Measurements from ENCODE around the gene CHTOP. TPM values are rescaled to one million over a fixed set of nuclear protein-coding genes. Genes with fewer than 3 reads are reported as not detected.

Gene CHTOP
- total and polyA plus RNA-seq, 2 experiments from 2014 or later: 73.4 to 97.8 TPM

DNA sequence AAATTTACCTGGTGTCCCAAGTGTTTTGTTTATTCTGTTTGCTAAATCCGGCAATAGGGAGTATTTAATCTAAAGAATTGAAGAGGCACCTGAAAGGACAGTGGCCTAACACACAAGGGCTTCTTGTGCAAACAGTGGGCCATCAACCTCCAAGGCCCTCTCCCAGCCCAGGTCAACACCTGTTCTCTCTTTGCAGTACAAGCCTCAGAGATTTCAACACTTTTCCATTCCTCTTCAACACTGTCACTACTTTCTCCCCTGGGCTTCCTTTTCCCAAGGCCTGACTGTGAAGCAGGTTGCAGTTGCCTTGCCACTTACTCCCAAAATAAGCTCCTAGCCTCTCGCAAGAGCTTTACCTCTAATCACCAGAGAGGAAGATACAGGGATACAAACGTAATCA is 21.5 kb downstream of the CHTOP start:
- peaks cover 8% of the 10 kb centered on the region for H3K4me1 ChIP-seq (ENCODE audit: insufficient read depth)
- Mint-ChIP-seq H3K36me3 (ENCODE audit: low read depth) (peaks cover 4% of the 10 kb centered on the region; the same call in 2 of the 3 replicates), H3K9me3 (no peaks in the 10 kb centered on the region), H3K27me3 (ENCODE audit: insufficient read depth, low read depth, poor library complexity) (peaks cover 7% of the 10 kb centered on the region), H3K27ac (no peak overlapping the region), H3K4me3 (no peak overlapping the region), H3K4me1 (peaks cover 7% of the 10 kb centered on the region)
- no peak for TF ChIP-seq POLR2AphosphoS5 (IDR thresholded peaks at IDR 0.05; ENCODE audit: low read depth)
- no peak for TF ChIP-seq JUNB (IDR thresholded peaks at IDR 0.05; ENCODE audit: unreplicated experiment)
- no peak for TF ChIP-seq CREB1 (CRISPR knock-in tag; IDR thresholded peaks at IDR 0.05; ENCODE audit: low read depth)
- TF ChIP-seq, protein P1, sequence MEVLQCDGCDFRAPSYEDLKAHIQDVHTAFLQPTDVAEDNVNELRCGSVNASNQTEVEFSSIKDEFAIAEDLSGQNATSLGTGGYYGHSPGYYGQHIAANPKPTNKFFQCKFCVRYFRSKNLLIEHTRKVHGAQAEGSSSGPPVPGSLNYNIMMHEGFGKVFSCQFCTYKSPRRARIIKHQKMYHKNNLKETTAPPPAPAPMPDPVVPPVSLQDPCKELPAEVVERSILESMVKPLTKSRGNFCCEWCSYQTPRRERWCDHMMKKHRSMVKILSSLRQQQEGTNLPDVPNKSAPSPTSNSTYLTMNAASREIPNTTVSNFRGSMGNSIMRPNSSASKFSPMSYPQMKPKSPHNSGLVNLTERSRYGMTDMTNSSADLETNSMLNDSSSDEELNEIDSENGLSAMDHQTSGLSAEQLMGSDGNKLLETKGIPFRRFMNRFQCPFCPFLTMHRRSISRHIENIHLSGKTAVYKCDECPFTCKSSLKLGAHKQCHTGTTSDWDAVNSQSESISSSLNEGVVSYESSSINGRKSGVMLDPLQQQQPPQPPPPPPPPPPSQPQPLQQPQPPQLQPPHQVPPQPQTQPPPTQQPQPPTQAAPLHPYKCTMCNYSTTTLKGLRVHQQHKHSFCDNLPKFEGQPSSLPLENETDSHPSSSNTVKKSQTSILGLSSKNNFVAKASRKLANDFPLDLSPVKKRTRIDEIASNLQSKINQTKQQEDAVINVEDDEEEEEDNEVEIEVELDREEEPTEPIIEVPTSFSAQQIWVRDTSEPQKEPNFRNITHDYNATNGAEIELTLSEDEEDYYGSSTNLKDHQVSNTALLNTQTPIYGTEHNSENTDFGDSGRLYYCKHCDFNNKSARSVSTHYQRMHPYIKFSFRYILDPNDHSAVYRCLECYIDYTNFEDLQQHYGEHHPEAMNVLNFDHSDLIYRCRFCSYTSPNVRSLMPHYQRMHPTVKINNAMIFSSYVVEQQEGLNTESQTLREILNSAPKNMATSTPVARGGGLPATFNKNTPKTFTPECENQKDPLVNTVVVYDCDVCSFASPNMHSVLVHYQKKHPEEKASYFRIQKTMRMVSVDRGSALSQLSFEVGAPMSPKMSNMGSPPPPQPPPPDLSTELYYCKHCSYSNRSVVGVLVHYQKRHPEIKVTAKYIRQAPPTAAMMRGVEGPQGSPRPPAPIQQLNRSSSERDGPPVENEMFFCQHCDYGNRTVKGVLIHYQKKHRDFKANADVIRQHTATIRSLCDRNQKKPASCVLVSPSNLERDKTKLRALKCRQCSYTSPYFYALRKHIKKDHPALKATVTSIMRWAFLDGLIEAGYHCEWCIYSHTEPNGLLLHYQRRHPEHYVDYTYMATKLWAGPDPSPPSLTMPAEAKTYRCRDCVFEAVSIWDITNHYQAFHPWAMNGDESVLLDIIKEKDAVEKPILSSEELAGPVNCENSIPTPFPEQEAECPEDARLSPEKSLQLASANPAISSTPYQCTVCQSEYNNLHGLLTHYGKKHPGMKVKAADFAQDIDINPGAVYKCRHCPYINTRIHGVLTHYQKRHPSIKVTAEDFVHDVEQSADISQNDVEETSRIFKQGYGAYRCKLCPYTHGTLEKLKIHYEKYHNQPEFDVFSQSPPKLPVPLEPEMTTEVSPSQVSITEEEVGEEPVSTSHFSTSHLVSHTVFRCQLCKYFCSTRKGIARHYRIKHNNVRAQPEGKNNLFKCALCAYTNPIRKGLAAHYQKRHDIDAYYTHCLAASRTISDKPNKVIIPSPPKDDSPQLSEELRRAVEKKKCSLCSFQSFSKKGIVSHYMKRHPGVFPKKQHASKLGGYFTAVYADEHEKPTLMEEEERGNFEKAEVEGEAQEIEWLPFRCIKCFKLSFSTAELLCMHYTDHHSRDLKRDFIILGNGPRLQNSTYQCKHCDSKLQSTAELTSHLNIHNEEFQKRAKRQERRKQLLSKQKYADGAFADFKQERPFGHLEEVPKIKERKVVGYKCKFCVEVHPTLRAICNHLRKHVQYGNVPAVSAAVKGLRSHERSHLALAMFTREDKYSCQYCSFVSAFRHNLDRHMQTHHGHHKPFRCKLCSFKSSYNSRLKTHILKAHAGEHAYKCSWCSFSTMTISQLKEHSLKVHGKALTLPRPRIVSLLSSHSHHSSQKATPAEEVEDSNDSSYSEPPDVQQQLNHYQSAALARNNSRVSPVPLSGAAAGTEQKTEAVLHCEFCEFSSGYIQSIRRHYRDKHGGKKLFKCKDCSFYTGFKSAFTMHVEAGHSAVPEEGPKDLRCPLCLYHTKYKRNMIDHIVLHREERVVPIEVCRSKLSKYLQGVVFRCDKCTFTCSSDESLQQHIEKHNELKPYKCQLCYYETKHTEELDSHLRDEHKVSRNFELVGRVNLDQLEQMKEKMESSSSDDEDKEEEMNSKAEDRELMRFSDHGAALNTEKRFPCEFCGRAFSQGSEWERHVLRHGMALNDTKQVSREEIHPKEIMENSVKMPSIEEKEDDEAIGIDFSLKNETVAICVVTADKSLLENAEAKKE (CRISPR knock-in tag; IDR thresholded peaks at IDR 0.05): no peak
- TF ChIP-seq, protein P2, sequence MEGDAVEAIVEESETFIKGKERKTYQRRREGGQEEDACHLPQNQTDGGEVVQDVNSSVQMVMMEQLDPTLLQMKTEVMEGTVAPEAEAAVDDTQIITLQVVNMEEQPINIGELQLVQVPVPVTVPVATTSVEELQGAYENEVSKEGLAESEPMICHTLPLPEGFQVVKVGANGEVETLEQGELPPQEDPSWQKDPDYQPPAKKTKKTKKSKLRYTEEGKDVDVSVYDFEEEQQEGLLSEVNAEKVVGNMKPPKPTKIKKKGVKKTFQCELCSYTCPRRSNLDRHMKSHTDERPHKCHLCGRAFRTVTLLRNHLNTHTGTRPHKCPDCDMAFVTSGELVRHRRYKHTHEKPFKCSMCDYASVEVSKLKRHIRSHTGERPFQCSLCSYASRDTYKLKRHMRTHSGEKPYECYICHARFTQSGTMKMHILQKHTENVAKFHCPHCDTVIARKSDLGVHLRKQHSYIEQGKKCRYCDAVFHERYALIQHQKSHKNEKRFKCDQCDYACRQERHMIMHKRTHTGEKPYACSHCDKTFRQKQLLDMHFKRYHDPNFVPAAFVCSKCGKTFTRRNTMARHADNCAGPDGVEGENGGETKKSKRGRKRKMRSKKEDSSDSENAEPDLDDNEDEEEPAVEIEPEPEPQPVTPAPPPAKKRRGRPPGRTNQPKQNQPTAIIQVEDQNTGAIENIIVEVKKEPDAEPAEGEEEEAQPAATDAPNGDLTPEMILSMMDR (conservative IDR thresholded peaks at IDR 0.05; ENCODE audit: low read depth in 2 of 2): no peak
- TF ChIP-seq, protein P3, sequence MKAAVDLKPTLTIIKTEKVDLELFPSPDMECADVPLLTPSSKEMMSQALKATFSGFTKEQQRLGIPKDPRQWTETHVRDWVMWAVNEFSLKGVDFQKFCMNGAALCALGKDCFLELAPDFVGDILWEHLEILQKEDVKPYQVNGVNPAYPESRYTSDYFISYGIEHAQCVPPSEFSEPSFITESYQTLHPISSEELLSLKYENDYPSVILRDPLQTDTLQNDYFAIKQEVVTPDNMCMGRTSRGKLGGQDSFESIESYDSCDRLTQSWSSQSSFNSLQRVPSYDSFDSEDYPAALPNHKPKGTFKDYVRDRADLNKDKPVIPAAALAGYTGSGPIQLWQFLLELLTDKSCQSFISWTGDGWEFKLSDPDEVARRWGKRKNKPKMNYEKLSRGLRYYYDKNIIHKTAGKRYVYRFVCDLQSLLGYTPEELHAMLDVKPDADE (IDR thresholded peaks at IDR 0.05): no peak
- no peak for TF ChIP-seq ZNF114 (CRISPR knock-in tag; IDR thresholded peaks at IDR 0.05)
- TF ChIP-seq EZH2phosphoT487 (IDR thresholded peaks at IDR 0.05; ENCODE audit: unreplicated experiment): no peak
- TF ChIP-seq NANOG (IDR thresholded peaks at IDR 0.05; ENCODE audit: borderline replicate concordance): no peak
- no peak for TF ChIP-seq ZNF331 (CRISPR knock-in tag; IDR thresholded peaks at IDR 0.05; ENCODE audit: low read depth)
- no peak for TF ChIP-seq STAT1 (IDR thresholded peaks at IDR 0.05; ENCODE audit: unreplicated experiment)
- TF ChIP-seq, protein P4, sequence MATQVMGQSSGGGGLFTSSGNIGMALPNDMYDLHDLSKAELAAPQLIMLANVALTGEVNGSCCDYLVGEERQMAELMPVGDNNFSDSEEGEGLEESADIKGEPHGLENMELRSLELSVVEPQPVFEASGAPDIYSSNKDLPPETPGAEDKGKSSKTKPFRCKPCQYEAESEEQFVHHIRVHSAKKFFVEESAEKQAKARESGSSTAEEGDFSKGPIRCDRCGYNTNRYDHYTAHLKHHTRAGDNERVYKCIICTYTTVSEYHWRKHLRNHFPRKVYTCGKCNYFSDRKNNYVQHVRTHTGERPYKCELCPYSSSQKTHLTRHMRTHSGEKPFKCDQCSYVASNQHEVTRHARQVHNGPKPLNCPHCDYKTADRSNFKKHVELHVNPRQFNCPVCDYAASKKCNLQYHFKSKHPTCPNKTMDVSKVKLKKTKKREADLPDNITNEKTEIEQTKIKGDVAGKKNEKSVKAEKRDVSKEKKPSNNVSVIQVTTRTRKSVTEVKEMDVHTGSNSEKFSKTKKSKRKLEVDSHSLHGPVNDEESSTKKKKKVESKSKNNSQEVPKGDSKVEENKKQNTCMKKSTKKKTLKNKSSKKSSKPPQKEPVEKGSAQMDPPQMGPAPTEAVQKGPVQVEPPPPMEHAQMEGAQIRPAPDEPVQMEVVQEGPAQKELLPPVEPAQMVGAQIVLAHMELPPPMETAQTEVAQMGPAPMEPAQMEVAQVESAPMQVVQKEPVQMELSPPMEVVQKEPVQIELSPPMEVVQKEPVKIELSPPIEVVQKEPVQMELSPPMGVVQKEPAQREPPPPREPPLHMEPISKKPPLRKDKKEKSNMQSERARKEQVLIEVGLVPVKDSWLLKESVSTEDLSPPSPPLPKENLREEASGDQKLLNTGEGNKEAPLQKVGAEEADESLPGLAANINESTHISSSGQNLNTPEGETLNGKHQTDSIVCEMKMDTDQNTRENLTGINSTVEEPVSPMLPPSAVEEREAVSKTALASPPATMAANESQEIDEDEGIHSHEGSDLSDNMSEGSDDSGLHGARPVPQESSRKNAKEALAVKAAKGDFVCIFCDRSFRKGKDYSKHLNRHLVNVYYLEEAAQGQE (IDR thresholded peaks at IDR 0.05; ENCODE audit: unreplicated experiment): no peak
- TF ChIP-seq EZH2 (IDR thresholded peaks at IDR 0.05; ENCODE audit: low read depth, unreplicated experiment): no peak
- H3K4me2 ChIP-seq: no peak overlapping the region
- no peaks in the 10 kb centered on the region for H3K36me3 ChIP-seq (ENCODE audit: insufficient read depth)
- no peaks in the 10 kb centered on the region for H3K9me2 ChIP-seq (ENCODE audit: insufficient read depth)
- DNase-seq (ENCODE audit: low spot score) (no peak), ATAC-seq (no peak)
- no peak overlapping the region for H3K4me3 ChIP-seq
- H3K79me2 ChIP-seq (replicated peaks; ENCODE audit: insufficient read depth): peaks cover 13% of the 10 kb centered on the region
- peak overlapping the region; percentile 72; the same call in 1 of the 2 replicates for H3K27ac ChIP-seq (ENCODE audit: low read depth)
- peaks cover 5% of the 10 kb centered on the region; the same call in 1 of the 2 replicates for H4K20me1 ChIP-seq (replicated peaks; ENCODE audit: insufficient read depth)
- H2AFZ ChIP-seq: no peak overlapping the region
- 0 out of 2 replicates have a peak, but pooled peaks cover 9% of the 10 kb centered on the region for H3F3A ChIP-seq (replicated peaks; ENCODE audit: low read depth)
- H3K27me3 ChIP-seq (ENCODE audit: insufficient read depth): no peaks in the 10 kb centered on the region
